Right atrium auricular region (tissue), 2 donors: ENCODE measurements around the gene ATP2B2. TPM values are rescaled to one million over a fixed set of nuclear protein-coding genes. Genes with fewer than 3 reads are reported as not detected.

Experiments used
- DNase-seq: peaks from one replicate; pipeline ENCODE4 v3.0.0-alpha.2; 2019; ENCODE audit warnings: low spot score
- H3K27ac ChIP-seq, 2 donors: fragments of 200-600 bp; sonication (generic); 1 replicate in 1 of 2; 2 replicates in 1 of 2; pipeline ENCODE4 v1.5.1; 2016 to 2019
- H3K27me3 ChIP-seq, 2 donors: fragments of 200-600 bp; sonication (generic); one replicate each; pipeline versions ENCODE4 v1.5.1 to v1.6.0; 2017 to 2019
- H3K36me3 ChIP-seq: fragments of 200-600 bp; sonication (generic); one replicate; pipeline ENCODE4 v1.5.1; 2016
- H3K4me1 ChIP-seq, 2 donors: fragments of 200-600 bp; sonication (generic); one replicate each; pipeline versions ENCODE4 v1.5.1 to v1.6.0; 2017 to 2019
- H3K4me3 ChIP-seq, 2 donors: fragments of 200-600 bp; sonication (generic); 1 replicate in 1 of 2; 2 replicates in 1 of 2; pipeline ENCODE4 v1.5.1; 2017 to 2019; ENCODE audit warnings: mild to moderate bottlenecking in 1 of 2, moderate library complexity in 1 of 2
- H3K9me3 ChIP-seq, 2 donors: fragments of 200-600 bp; sonication (generic); one replicate each; pipeline ENCODE4 v1.5.1; 2019
- total RNA-seq, 2 donors: library from RNA; depleted of rRNA; stranded (reverse); fragments of >200 nt; gene quantifications; one replicate each; pipeline ENCODE4 v1.1.0, GENCODE V29; 2016
- TF ChIP-seq, protein P1 (sequence below), 2 donors: fragments of 200-600 bp; sonication (generic); IDR thresholded peaks; one replicate each; pipeline ENCODE4 v1.5.1; 2019; ENCODE audit warnings: antibody characterized with exemption in 2 of 2

Gene ATP2B2
- total RNA-seq, 2 donors from 2014 or later = 0.12 to 0.15 TPM

DNA sequence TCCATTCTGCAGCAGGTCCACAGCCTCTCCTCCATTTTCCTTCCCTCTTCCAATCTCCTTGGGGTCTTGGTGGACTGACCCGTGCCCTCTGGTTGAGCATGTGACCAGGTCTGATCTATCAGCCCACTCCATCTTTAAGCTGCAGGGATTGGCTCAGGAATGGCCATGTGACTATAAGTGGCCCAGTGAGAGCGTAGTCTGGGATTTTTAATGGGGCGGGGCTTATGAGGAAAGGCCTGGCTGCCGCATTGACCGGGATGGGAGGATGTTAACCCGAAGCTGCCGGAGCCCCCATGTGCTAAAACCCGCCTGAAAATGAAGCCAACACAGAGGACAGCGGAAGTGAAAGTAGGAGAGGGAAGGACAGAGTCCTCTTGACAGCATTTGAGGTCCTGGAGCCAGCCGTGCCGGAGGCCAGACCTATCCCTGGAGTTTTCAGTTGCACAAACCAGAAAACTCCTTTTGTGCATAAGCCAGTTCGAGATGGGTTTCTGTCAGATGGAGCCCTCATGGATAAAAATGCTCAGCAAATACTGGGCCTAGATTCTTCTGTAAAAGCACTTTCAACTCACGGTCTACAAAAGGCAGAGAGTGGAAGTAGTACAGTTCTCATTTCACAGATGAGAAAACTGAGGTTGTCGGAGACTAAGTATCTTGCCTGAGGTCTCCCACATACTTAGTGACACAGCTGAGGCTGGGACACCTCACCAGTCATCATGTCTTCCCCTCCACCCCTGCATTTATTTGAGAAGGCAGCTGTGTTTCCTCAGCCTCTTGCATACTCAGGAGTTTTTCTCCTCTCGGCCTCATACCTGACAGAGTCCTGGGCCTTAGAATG is 61.9 kb downstream of the ATP2B2 start:
- H3K36me3 ChIP-seq = no peaks in the 10 kb centered on the region
- no peak for DNase-seq
- H3K4me3 ChIP-seq = no peak overlapping the region
- no peaks in the 10 kb centered on the region for H3K9me3 ChIP-seq
- peaks cover 0 to 2% of the 10 kb centered on the region in 2 donors for H3K4me1 ChIP-seq
- H3K27me3 ChIP-seq = no peaks in the 10 kb centered on the region
- H3K27ac ChIP-seq = no peak overlapping the region
- TF ChIP-seq, protein P1, sequence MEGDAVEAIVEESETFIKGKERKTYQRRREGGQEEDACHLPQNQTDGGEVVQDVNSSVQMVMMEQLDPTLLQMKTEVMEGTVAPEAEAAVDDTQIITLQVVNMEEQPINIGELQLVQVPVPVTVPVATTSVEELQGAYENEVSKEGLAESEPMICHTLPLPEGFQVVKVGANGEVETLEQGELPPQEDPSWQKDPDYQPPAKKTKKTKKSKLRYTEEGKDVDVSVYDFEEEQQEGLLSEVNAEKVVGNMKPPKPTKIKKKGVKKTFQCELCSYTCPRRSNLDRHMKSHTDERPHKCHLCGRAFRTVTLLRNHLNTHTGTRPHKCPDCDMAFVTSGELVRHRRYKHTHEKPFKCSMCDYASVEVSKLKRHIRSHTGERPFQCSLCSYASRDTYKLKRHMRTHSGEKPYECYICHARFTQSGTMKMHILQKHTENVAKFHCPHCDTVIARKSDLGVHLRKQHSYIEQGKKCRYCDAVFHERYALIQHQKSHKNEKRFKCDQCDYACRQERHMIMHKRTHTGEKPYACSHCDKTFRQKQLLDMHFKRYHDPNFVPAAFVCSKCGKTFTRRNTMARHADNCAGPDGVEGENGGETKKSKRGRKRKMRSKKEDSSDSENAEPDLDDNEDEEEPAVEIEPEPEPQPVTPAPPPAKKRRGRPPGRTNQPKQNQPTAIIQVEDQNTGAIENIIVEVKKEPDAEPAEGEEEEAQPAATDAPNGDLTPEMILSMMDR (IDR thresholded peaks at IDR 0.05) = no peak

DNA sequence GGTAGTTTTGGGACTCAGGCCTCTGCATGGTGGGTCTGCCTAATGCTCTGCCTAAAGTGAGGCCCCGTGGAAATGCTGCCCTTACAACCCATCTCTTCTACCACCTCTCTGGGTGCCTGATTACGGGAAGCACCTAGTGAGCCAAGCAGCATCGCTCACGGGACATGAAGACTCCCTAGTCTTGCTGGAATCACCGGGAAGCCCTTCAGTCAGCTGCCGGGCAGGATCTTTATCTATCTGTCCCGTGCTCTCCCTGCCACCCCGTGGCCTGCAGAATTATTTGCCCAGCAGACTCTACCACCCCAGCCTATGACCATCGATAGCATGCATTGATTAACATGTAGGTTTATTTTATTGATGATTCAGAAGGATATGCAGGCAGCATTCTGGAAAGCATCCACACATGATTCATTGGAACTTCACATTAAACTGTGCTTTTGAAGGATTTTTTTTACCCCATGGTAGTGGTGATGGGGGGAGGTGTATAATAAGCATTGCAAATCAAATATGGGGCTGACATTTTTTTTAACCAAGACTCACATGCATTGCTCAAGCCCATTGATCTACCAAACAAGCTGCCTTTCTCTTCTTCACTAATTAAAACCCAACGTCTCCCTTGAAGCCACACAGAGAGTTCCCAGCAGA is 63.1 kb downstream of the ATP2B2 start:
- Histone ChIP-seq H3K27me3 (no peaks in the 10 kb centered on the region), H3K27ac (no peak overlapping the region), H3K9me3 (no peaks in the 10 kb centered on the region), H3K4me1 (peaks cover 0 to 7% of the 10 kb centered on the region in 2 donors), H3K4me3 (no peak overlapping the region), H3K36me3 (no peaks in the 10 kb centered on the region)
- no peak for DNase-seq
- TF ChIP-seq, protein P1 (IDR thresholded peaks at IDR 0.05) = no peak

DNA sequence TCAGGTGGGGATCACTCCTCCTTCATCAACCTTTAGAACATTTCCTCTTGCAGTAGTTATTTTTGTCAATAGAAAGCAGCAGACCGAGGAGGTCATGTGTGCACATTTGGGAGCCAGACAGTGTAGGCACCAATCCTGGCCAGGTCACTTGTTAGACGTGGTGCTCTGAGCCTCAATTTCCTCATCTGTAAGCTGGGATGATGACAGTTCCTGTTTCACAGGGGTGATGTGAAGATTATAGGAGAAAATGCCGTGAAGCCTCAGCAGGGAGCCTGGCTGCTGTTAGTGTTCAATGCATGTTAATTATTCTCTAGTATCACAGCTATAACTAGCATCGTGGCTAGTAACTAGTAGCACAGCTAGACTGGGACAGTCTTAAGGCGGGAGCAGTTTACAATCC is 64.7 kb downstream of the ATP2B2 start:
- Histone ChIP-seq H3K36me3 (no peaks in the 10 kb centered on the region), H3K4me3 (no peak overlapping the region), H3K27me3 (no peaks in the 10 kb centered on the region), H3K4me1 (peaks cover 0 to 7% of the 10 kb centered on the region in 2 donors), H3K27ac (no peak overlapping the region), H3K9me3 (no peaks in the 10 kb centered on the region)
- DNase-seq = no peak
- TF ChIP-seq, protein P1 (IDR thresholded peaks at IDR 0.05) = no peak

DNA sequence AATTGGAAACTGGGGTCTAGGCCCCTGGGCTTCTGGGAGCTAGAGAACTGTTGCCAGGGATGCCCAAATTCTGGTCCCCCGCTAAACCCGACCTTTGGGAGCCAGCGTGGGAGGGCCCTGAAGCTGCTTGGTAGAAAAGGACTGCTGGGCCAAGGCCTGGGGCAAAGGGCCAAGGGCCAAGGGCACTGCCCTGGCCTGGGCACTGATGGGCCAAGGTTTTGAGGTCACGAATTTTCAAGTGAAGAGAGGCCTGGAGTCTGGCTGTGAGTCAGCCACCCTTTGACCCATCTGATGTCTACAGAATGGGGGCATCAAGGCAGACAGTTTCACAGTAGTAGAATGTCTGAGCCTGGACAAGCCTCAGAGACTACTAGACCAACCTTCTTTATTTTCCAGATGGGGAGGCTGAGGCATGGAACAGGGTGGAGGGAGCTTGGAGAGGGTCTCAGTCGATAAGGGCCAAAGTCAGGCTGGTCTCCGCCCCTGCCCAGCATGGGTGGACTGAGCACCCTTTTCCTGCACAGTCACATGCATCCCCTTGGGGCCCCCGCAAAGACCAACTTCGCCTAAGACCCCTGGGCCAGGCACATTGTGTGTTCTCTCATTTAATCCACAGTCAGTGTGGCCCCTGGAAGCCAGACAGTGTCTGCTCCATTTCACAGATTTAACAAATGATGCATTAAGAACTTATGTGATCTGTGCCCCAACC is 66.3 kb downstream of the ATP2B2 start:
- Histone ChIP-seq H3K4me1 (peaks cover 0 to 7% of the 10 kb centered on the region in 2 donors), H3K9me3 (no peaks in the 10 kb centered on the region), H3K4me3 (no peak overlapping the region), H3K36me3 (no peaks in the 10 kb centered on the region), H3K27ac (no peak overlapping the region), H3K27me3 (no peaks in the 10 kb centered on the region)
- TF ChIP-seq, protein P1 (IDR thresholded peaks at IDR 0.05) = no peak
- DNase-seq = no peak

DNA sequence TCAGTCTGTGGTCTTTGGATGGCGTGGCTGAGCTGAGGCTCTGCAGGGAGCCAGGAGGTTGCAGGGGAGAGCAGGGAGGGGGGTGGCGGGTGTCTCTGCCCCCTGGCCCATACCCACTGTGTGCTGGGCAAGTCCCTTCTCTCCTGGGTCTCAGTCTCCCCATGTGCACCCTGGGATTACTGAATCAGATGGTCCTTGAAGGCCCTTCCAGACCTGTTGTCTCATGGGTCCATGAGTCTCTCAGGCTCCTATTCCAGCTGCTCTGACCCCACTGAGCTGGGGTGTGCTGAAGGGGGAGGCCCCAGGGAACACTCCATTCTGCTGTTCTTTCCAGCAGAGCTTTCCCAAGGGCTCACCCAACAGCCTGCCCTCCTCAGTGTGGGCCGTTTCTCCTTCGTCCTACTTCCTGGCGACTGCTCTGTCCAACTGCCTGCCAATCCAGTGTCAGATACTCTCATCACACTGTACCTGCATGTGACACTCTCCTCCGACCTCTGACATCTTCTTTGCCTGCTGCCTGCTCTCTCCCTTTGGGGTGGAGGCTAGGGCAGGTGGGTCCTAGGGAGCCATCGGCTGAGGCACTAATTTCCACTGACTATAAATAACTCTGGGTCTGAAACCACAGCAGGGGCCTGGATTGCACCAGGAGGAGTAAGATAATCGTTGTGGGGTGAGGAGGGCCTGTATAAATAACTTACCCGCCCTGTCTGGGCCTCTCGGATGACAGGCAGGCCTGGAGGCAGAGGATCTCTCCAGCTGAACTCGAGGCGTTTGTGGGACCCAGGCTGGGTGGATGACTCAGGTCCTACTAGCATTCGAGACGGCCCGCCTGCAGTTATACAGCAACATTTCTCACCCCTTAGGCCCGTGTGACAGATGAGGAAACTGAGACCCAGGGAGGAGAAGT is 67.1 kb downstream of the ATP2B2 start:
- DNase-seq = no peak
- H3K36me3 ChIP-seq = no peaks in the 10 kb centered on the region
- no peak overlapping the region for H3K27ac ChIP-seq
- no peaks in the 10 kb centered on the region for H3K9me3 ChIP-seq
- H3K4me1 ChIP-seq = peaks cover 0 to 7% of the 10 kb centered on the region in 2 donors
- TF ChIP-seq, protein P1 (IDR thresholded peaks at IDR 0.05) = no peak
- no peaks in the 10 kb centered on the region for H3K27me3 ChIP-seq
- H3K4me3 ChIP-seq = no peak overlapping the region
